K562 (cell line): Measurements from ENCODE around the gene DMD. TPM values are rescaled to one million over a fixed set of nuclear protein-coding genes. Genes with fewer than 3 reads are reported as not detected.

ENCODE experiments used
- ATAC-seq: fragments of 200-7000 bp; cut with Tn5 transposase; 3 replicates; pipeline ENCODE4 v1.9.1; 2020; ENCODE audit warnings: moderate library complexity
- BruUV-seq: library from RNA; stranded (reverse); fragments of 400-500 nt; replicated peaks from 2 replicates; lab custom pipeline; 2021; lab: Mats Ljungman, UMichigan
- CTCF ChIA-PET: fragments of 300-600 bp; formaldehyde crosslinking; extraction: SDS; loops from one replicate; lab custom pipeline; 2021; ENCODE audit warnings: low intra/inter-chr PET ratio; lab: Yijun Ruan, JAX
- POLR2A ChIA-PET: fragments of 300-600, 350-650 bp; sonication (Branson Sonifier 250); formaldehyde crosslinking; extraction: SDS; loops from one replicate; lab custom pipeline; 2021; ENCODE audit warnings: antibody characterized with exemption, inconsistent platforms; lab: Yijun Ruan, JAX
- DNase-seq, 4 experiments: peaks; one replicate each; pipeline versions ENCODE4 v3.0.0 to v3.0.0-alpha.2; 2011 to 2018; ENCODE audit warnings: low spot score in 3 of 4, mixed read lengths in 3 of 4; ENCODE audit errors: extremely low read depth in 1 of 4
- FAIRE-seq: peaks from 2 replicates; lab custom pipeline; 2011; peaks lifted over from hg19 to GRCh38; lab: Jason Lieb, UNC
- H2AFZ ChIP-seq: 2 replicates; pipeline ENCODE4 v1.6.0; 2011; ENCODE audit warnings: low read depth, low read length, control low read depth, inconsistent platforms
- H3K27ac ChIP-seq: fragments of 200-600 bp; 3 replicates; pipeline ENCODE4 v1.8.0; 2011; ENCODE audit warnings: low read depth, mild to moderate bottlenecking, control low read depth, inconsistent platforms, low read length, moderate library complexity, mixed read lengths; ENCODE audit errors: extremely low read depth
- H3K27me3 ChIP-seq, 2 experiments: fragments of 300-600 bp in 1 of 2; 2 replicates in 1 of 2; 3 replicates in 1 of 2; pipeline versions ENCODE4 v1.6.0 to v1.8.0; 2011; ENCODE audit warnings: inconsistent platforms in 2 of 2, low read length in 2 of 2, mild to moderate bottlenecking in 1 of 2, mixed read lengths in 1 of 2, moderate library complexity in 1 of 2; ENCODE audit not compliant: control insufficient read depth in 2 of 2, insufficient read depth in 2 of 2
- H3K36me3 ChIP-seq: fragments of 300-600 bp; 3 replicates; pipeline ENCODE4 v1.8.0; 2011; ENCODE audit warnings: mild to moderate bottlenecking, low read length, inconsistent platforms; ENCODE audit not compliant: control insufficient read depth, insufficient read depth
- H3K4me1 ChIP-seq, 2 experiments: fragments of 200-600 bp in 1 of 2; replicated peaks in 1 of 2; 2 replicates in 1 of 2; 3 replicates in 1 of 2; pipeline versions ENCODE4 v1.5.1 to v1.8.0; 2011; ENCODE audit warnings: inconsistent platforms in 2 of 2, low read length in 2 of 2, mild to moderate bottlenecking in 1 of 2, mixed read lengths in 1 of 2, moderate library complexity in 1 of 2; ENCODE audit not compliant: control insufficient read depth in 2 of 2, insufficient read depth in 2 of 2
- H3K4me2 ChIP-seq: 2 replicates; pipeline ENCODE4 v1.6.1; 2011; ENCODE audit warnings: low read length, control low read depth, inconsistent platforms, mixed read lengths; ENCODE audit not compliant: insufficient read depth
- H3K4me3 ChIP-seq: fragments of 200-600 bp; sonication (generic), shearing (Covaris generic); 2 replicates; pipeline ENCODE4 v1.5.1; 2016; ENCODE audit warnings: control low read depth, inconsistent platforms
- H3K79me2 ChIP-seq: fragments of 200-600 bp; 3 replicates; pipeline ENCODE4 v1.8.0; 2011; ENCODE audit warnings: low read length, inconsistent platforms; ENCODE audit not compliant: control insufficient read depth, insufficient read depth
- H3K9ac ChIP-seq, 2 experiments: 2 replicates each; pipeline versions ENCODE4 v1.6.0 to v1.6.1; 2011; ENCODE audit warnings: low read depth in 2 of 2, low read length in 2 of 2, control low read depth in 1 of 2, inconsistent platforms in 1 of 2, mild to moderate bottlenecking in 1 of 2, mixed read lengths in 1 of 2; ENCODE audit not compliant: insufficient read depth in 1 of 2
- H3K9me1 ChIP-seq: one replicate; pipeline ENCODE4 v1.6.0; 2011; ENCODE audit warnings: inconsistent platforms, mild to moderate bottlenecking, low read length, moderate library complexity; ENCODE audit not compliant: control insufficient read depth, insufficient read depth
- H3K9me3 ChIP-seq: replicated peaks from 2 replicates; pipeline ENCODE4 v1.5.1; 2011; ENCODE audit warnings: low read depth, low read length, inconsistent platforms; ENCODE audit not compliant: control insufficient read depth, insufficient read depth
- H4K20me1 ChIP-seq: replicated peaks from 2 replicates; pipeline ENCODE4 v1.6.1; 2011; ENCODE audit warnings: low read length, inconsistent platforms, mixed read lengths; ENCODE audit not compliant: control insufficient read depth, insufficient read depth
- ARNT ChIP-seq, 2 experiments: fragments of 450-650 bp; IDR thresholded peaks; 2 replicates each; pipeline ENCODE4 v1.6.1; 2016; ENCODE audit warnings: mild to moderate bottlenecking in 1 of 2
- CBFA2T2 ChIP-seq: fragments of 450-650 bp; conservative IDR thresholded peaks from 2 replicates; pipeline ENCODE4 v1.6.1; 2017; ENCODE audit warnings: mild to moderate bottlenecking
- CBX3 ChIP-seq, 2 experiments: IDR thresholded peaks; 1 replicate in 1 of 2; 2 replicates in 1 of 2; pipeline ENCODE4 v1.6.1; 2012; ENCODE audit warnings: inconsistent platforms in 2 of 2, low read length in 2 of 2, borderline replicate concordance in 1 of 2, control low read depth in 1 of 2
- CXXC5 ChIP-seq: fragments of 250-450 bp; sonication (Bioruptor Pico); IDR thresholded peaks from 2 replicates; pipeline ENCODE4 v1.8.0; 2022; ENCODE audit warnings: inconsistent platforms, mild to moderate bottlenecking, moderate library complexity
- FUS ChIP-seq: fragments of 200-400 bp; formaldehyde crosslinking; optimal IDR thresholded peaks from 2 replicates; pipeline ENCODE3; 2017; ENCODE audit warnings: low read depth, low read length
- GTF2E2 ChIP-seq: fragments of 200-800 bp; sonication (Bioruptor generic); IDR thresholded peaks from 2 replicates; pipeline ENCODE4 v1.6.1; 2016; ENCODE audit warnings: missing genetic modification characterization, missing compliant biosample characterization
- JUND ChIP-seq, 2 experiments: IDR thresholded peaks; 2 replicates in 1 of 2; 3 replicates in 1 of 2; pipeline ENCODE4 v1.6.1; 2011; ENCODE audit warnings: borderline replicate concordance in 2 of 2, low read depth in 2 of 2, low read length in 2 of 2, improper control_type of control experiment in 1 of 2, missing biosample characterization in 1 of 2, missing genetic modification characterization in 1 of 2, missing genetic modification reagents in 1 of 2
- PTRF ChIP-seq: fragments of 450-650 bp; IDR thresholded peaks from 2 replicates; pipeline ENCODE4 v1.6.1; 2016; ENCODE audit warnings: mild to moderate bottlenecking, missing genetic modification characterization, missing compliant biosample characterization
- RBM22 ChIP-seq: fragments of 200-400 bp; formaldehyde crosslinking; IDR thresholded peaks from 2 replicates; pipeline ENCODE4 v1.6.1; 2018; ENCODE audit warnings: low read length, low read depth; ENCODE audit not compliant: poor library complexity, severe bottlenecking
- RUNX1 ChIP-seq: sonication (generic); IDR thresholded peaks from 2 replicates; pipeline ENCODE4 v1.6.1; 2016; ENCODE audit warnings: antibody characterized with exemption, low read depth
- SAP30 ChIP-seq: fragments of 200-600 bp; sonication (generic); IDR thresholded peaks from 2 replicates; pipeline ENCODE4 v1.6.1; 2012; ENCODE audit warnings: borderline replicate concordance, low read depth, mild to moderate bottlenecking, moderate library complexity, low read length, control low read depth, inconsistent platforms; ENCODE audit not compliant: insufficient read depth, poor library complexity, severe bottlenecking
- ZNF121 ChIP-seq: sonication (generic); formaldehyde crosslinking; conservative IDR thresholded peaks from 2 replicates; pipeline ENCODE4 v1.8.0; 2022; ENCODE audit warnings: missing genetic modification reagents
- ZNF561 ChIP-seq: fragments of 450-650 bp; formaldehyde crosslinking; conservative IDR thresholded peaks from 2 replicates; pipeline ENCODE4 v1.4.0; 2020; ENCODE audit warnings: mild to moderate bottlenecking, moderate library complexity
- WGBS: fragments of 100-300 bp; shearing (Covaris generic); methylation state at CpG from one replicate; pipeline ENCODE4 v1.1.6; 2016; ENCODE audit warnings: low coverage, mixed read lengths; ENCODE audit not compliant: insufficient coverage; ENCODE audit errors: missing lambda C conversion rate; 5-methylcytosine and 5-hydroxymethylcytosine counted together
- in situ Hi-C: fragments of 300-500 bp; cut with MboI; formaldehyde crosslinking; loops from 4 replicates; pipeline ENCODE4 v1.15.0; 2018; ENCODE audit warnings: inconsistent platforms, mixed read lengths
- intact Hi-C: fragments of 100-400 bp; cut with micrococcal nuclease; formaldehyde crosslinking; loops from 2 replicates; pipeline ENCODE4 v1.14.2; 2022
- polyA plus RNA-seq, 8 experiments: library from polyadenylated mRNA; depleted of rRNA in 4 of 8; stranded (reverse) in 5 of 8; unstranded in 3 of 8; fragments of >200 nt; fragmentation: Nextera tagmentation in 2 of 8; fragmentation: Illumina TruSeq in 1 of 8; extraction: Ambion mirVana in 2 of 8; extraction: Trizol in 1 of 8; gene quantifications; 2 replicates each; pipeline versions ENCODE4 v1.2.1 to v1.2.3, GENCODE V29; 2011 to 2014; ENCODE audit warnings: inconsistent platforms in 1 of 8, missing spikeins in 1 of 8
- total RNA-seq, 7 experiments: library from RNA; depleted of rRNA in 6 of 7; stranded (reverse); fragments of >200 nt in 6 of 7; fragmentation: Illumina TruSeq in 2 of 7; extraction: Trizol in 2 of 7; gene quantifications; 2 replicates each; pipeline versions ENCODE4 v1.2.1 to v1.2.3, GENCODE V29; 2011 to 2021; ENCODE audit warnings: low replicate concordance in 1 of 7
- TF ChIP-seq, protein P1 (sequence below): fragments of 250-450 bp; sonication (Bioruptor Pico); IDR thresholded peaks from 2 replicates; pipeline ENCODE4 v1.8.0; 2022; ENCODE audit warnings: moderate library complexity, mild to moderate bottlenecking, inconsistent platforms
- TF ChIP-seq, protein P2 (sequence below), 2 experiments: fragments of 450-650 bp in 1 of 2; sonication (generic) in 1 of 2; formaldehyde crosslinking in 1 of 2; IDR thresholded peaks in 1 of 2; conservative IDR thresholded peaks in 1 of 2; 2 replicates each; pipeline versions ENCODE4 v1.6.1 to v1.8.1; 2016 to 2023; ENCODE audit warnings: mild to moderate bottlenecking in 2 of 2, moderate library complexity in 2 of 2, inconsistent platforms in 1 of 2, missing genetic modification reagents in 1 of 2
- TF ChIP-seq, protein P3 (sequence below): fragments of 250-450 bp; sonication (Bioruptor Pico); IDR thresholded peaks from 2 replicates; pipeline ENCODE4 v1.5.0; 2021
- TF ChIP-seq, protein P4 (sequence below): IDR thresholded peaks from 2 replicates; pipeline ENCODE4 v1.6.1; 2012; ENCODE audit warnings: low read depth, low read length, improper control_type of control experiment, borderline replicate concordance

The DMD gene
- total and polyA plus RNA-seq, 9 of the 15 experiments (the other 6 are each of a cell fraction or from before 2014, with no cell fraction given): 3.8 to 20.4 (median 11.4) TPM

DNA sequence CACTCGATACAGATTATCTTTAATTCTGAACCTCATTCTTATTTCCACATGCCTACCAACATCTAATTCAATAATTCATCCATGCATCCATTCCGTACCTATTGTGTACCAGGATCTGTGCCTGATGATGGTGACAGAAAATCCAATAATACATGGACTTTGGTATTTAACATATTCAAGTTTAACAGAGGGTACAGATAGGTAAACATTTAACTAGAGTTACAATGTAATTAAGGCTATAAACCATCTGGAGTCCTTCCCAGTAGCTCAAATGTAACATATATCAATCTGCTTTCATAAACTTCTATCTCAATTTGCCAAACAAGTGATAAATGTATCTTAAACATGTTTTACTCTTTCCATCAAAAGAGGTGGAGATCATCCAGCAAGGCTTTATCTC lies 1578.0 kb downstream of the DMD start:
- H3K36me3 ChIP-seq: no peaks in the 10 kb centered on the region
- H3K9me3 ChIP-seq: no peaks in the 10 kb centered on the region
- no peak overlapping the region for H2AFZ ChIP-seq
- no peak for DNase-seq
- H4K20me1 ChIP-seq: no peaks in the 10 kb centered on the region
- H3K27ac ChIP-seq: no peak overlapping the region
- no peak overlapping the region for H3K4me3 ChIP-seq
- no peak overlapping the region for H3K4me2 ChIP-seq
- ATAC-seq: no peak
- WGBS: 49% methylated on average over 2 of the region's 2 CpGs
- no peak overlapping the region for H3K9ac ChIP-seq
- no peaks in the 10 kb centered on the region for H3K27me3 ChIP-seq
- in situ Hi-C loops: no loop called here
- intact Hi-C loops: no loop called here
- FAIRE-seq: no peak
- CTCF ChIA-PET: no interaction called here
- no peaks in the 10 kb centered on the region for H3K9me1 ChIP-seq
- no peaks in the 10 kb centered on the region for H3K4me1 ChIP-seq
- POLR2A ChIA-PET: no interaction called here
- no TSS peak for BruUV-seq
- no peaks in the 10 kb centered on the region for H3K79me2 ChIP-seq
- TF ChIP-seq RUNX1 (no peak), CXXC5 (CRISPR knock-in tag) (no peak), ZNF561 (CRISPR knock-in tag) (no peak), SAP30 (no peak), JUND (IDR thresholded peaks at IDR 0.05; ENCODE audit: borderline replicate concordance, low read depth, low read length) (no peak), JUND (tag; IDR thresholded peaks at IDR 0.05; ENCODE audit: borderline replicate concordance, low read depth, low read length) (no peak), PTRF (tag) (no peak), ARNT (IDR thresholded peaks at IDR 0.05) (no peak), RBM22 (no peak), FUS (no peak), GTF2E2 (no peak), ZNF121 (no peak), CBX3 (IDR thresholded peaks at IDR 0.05; ENCODE audit: borderline replicate concordance in 1 of 2, low read length in 2 of 2) (no peak), CBFA2T2 (no peak)
- TF ChIP-seq, protein P1, sequence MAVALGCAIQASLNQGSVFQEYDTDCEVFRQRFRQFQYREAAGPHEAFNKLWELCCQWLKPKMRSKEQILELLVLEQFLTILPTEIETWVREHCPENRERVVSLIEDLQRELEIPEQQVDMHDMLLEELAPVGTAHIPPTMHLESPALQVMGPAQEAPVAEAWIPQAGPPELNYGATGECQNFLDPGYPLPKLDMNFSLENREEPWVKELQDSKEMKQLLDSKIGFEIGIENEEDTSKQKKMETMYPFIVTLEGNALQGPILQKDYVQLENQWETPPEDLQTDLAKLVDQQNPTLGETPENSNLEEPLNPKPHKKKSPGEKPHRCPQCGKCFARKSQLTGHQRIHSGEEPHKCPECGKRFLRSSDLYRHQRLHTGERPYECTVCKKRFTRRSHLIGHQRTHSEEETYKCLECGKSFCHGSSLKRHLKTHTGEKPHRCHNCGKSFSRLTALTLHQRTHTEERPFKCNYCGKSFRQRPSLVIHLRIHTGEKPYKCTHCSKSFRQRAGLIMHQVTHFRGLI (CRISPR knock-in tag): no peak
- TF ChIP-seq, protein P2, sequence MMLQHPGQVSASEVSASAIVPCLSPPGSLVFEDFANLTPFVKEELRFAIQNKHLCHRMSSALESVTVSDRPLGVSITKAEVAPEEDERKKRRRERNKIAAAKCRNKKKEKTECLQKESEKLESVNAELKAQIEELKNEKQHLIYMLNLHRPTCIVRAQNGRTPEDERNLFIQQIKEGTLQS (IDR thresholded peaks at IDR 0.05): no peak
- TF ChIP-seq, protein P2 (CRISPR knock-in tag; conservative IDR thresholded peaks at IDR 0.05): no peak
- TF ChIP-seq, protein P3, sequence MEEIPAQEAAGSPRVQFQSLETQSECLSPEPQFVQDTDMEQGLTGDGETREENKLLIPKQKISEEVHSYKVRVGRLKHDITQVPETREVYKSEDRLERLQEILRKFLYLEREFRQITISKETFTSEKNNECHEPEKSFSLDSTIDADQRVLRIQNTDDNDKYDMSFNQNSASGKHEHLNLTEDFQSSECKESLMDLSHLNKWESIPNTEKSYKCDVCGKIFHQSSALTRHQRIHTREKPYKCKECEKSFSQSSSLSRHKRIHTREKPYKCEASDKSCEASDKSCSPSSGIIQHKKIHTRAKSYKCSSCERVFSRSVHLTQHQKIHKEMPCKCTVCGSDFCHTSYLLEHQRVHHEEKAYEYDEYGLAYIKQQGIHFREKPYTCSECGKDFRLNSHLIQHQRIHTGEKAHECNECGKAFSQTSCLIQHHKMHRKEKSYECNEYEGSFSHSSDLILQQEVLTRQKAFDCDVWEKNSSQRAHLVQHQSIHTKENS (CRISPR knock-in tag): no peak
- TF ChIP-seq, protein P4, sequence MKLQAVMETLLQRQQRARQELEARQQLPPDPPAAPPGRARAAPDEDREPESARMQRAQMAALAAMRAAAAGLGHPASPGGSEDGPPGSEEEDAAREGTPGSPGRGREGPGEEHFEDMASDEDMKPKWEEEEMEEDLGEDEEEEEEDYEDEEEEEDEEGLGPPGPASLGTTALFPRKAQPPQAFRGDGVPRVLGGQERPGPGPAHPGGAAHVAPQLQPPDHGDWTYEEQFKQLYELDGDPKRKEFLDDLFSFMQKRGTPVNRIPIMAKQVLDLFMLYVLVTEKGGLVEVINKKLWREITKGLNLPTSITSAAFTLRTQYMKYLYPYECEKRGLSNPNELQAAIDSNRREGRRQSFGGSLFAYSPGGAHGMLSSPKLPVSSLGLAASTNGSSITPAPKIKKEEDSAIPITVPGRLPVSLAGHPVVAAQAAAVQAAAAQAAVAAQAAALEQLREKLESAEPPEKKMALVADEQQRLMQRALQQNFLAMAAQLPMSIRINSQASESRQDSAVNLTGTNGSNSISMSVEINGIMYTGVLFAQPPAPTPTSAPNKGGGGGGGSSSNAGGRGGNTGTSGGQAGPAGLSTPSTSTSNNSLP: no peak
